Activated naive CD8-positive, alpha-beta T cell treated with anti-CD3 and anti-CD28 coated beads, Interleukin-2, amount 10 ng/mL, durations not matched to agents 7 days and 5 days (primary cell): ENCODE results near the gene TREH. TPM values are rescaled to one million over a fixed set of nuclear protein-coding genes. Genes with fewer than 3 reads are reported as not detected.
A peak's percentile ranks its signal among the peaks of the same experiment; 100 is the strongest.

Experiments used
- ATAC-seq: fragments of 150-1000 bp; cut with Tn5 transposase; one replicate; pipeline ENCODE4 v1.10.0; 2021; ENCODE audit warnings: low read depth, moderate library complexity
- POLR2A ChIA-PET: fragments of 350-600 bp; sonication (Branson Sonifier 250); formaldehyde crosslinking; loops from one replicate; lab custom pipeline; 2021; ENCODE audit warnings: antibody characterized with exemption; lab: Charles Lee
- DNase-seq: peaks from one replicate; pipeline ENCODE4 v3.0.0; 2021
- H3K27ac Mint-ChIP-seq: one replicate; pipeline ENCODE4 v1.8.0; 2022; ENCODE audit warnings: mild to moderate bottlenecking, mixed read lengths
- H3K27me3 Mint-ChIP-seq: one replicate; pipeline ENCODE4 v1.8.0; 2022; ENCODE audit warnings: mild to moderate bottlenecking, moderate library complexity, mixed read lengths
- H3K36me3 Mint-ChIP-seq: one replicate; pipeline ENCODE4 v1.8.0; 2021; ENCODE audit warnings: mild to moderate bottlenecking, mixed read lengths
- H3K4me1 Mint-ChIP-seq: one replicate; pipeline ENCODE4 v1.8.0; 2021; ENCODE audit warnings: mixed read lengths
- H3K4me3 Mint-ChIP-seq: one replicate; pipeline ENCODE4 v1.8.0; 2022; ENCODE audit warnings: mild to moderate bottlenecking, moderate library complexity, mixed read lengths
- H3K9me3 Mint-ChIP-seq: one replicate; pipeline ENCODE4 v1.8.0; 2021; ENCODE audit warnings: mixed read lengths
- total RNA-seq, 2 experiments: library from RNA; stranded (reverse); gene quantifications; one replicate each; pipeline ENCODE4 v1.2.3, GENCODE V29; 2021

TREH gene
- total RNA-seq, 2 experiments from 2014 or later = not detected

- ATAC-seq = no peak
Measured at GRCh38 chr11:118645066-118645715, 34.3 kb downstream of the TREH start.

GRCh38 chr11:118644496-118644895 is 35.0 kb downstream of the TREH start:
- DNase-seq = no peak
- POLR2A ChIA-PET = no interaction called here
- H3K9me3 Mint-ChIP-seq = no peaks in the 10 kb centered on the region
- H3K4me3 Mint-ChIP-seq = no peak overlapping the region
- no peaks in the 10 kb centered on the region for H3K36me3 Mint-ChIP-seq
- ATAC-seq = no peak
- H3K27me3 Mint-ChIP-seq = peaks cover 1% of the 10 kb centered on the region
- no peaks in the 10 kb centered on the region for H3K4me1 Mint-ChIP-seq
- H3K27ac Mint-ChIP-seq = no peak overlapping the region

More at GRCh38 chr11:118645066-118645715, 34.3 kb downstream of the TREH start:
- Mint-ChIP-seq H3K9me3 (no peaks in the 10 kb centered on the region), H3K27me3 (peaks cover 1% of the 10 kb centered on the region), H3K4me1 (no peaks in the 10 kb centered on the region), H3K36me3 (no peaks in the 10 kb centered on the region), H3K27ac (no peak overlapping the region), H3K4me3 (no peak overlapping the region)
- POLR2A ChIA-PET = no interaction called here
- no peak for DNase-seq

- H3K4me3 Mint-ChIP-seq = no peak overlapping the region
- ATAC-seq (no peak), DNase-seq (no peak)
- no peak overlapping the region for H3K27ac Mint-ChIP-seq
- H3K9me3 Mint-ChIP-seq = no peaks in the 10 kb centered on the region
- no peaks in the 10 kb centered on the region for H3K4me1 Mint-ChIP-seq
- H3K27me3 Mint-ChIP-seq = peaks cover 1% of the 10 kb centered on the region
- POLR2A ChIA-PET = no interaction called here
- H3K36me3 Mint-ChIP-seq = no peaks in the 10 kb centered on the region
Measured at GRCh38 chr11:118643995-118644345, 35.5 kb downstream of the TREH start.

- no peak for DNase-seq
- Mint-ChIP-seq H3K27me3 (peaks cover under 1% of the 10 kb centered on the region), H3K4me1 (no peaks in the 10 kb centered on the region), H3K4me3 (no peak overlapping the region), H3K27ac (no peak overlapping the region), H3K9me3 (no peaks in the 10 kb centered on the region), H3K36me3 (no peaks in the 10 kb centered on the region)
- ATAC-seq = no peak
- POLR2A ChIA-PET = no interaction called here
Measured at GRCh38 chr11:118643142-118643994, 36.1 kb downstream of the TREH start.

- ATAC-seq (no peak), DNase-seq (no peak)
- Mint-ChIP-seq H3K36me3 (no peaks in the 10 kb centered on the region), H3K27me3 (no peaks in the 10 kb centered on the region), H3K4me3 (no peak overlapping the region), H3K4me1 (no peaks in the 10 kb centered on the region), H3K27ac (no peak overlapping the region), H3K9me3 (no peaks in the 10 kb centered on the region)
- POLR2A ChIA-PET = no interaction called here
Measured at GRCh38 chr11:118641397-118642019, 37.9 kb downstream of the TREH start.

- Mint-ChIP-seq H3K27me3 (peaks cover 3% of the 10 kb centered on the region), H3K27ac (no peak overlapping the region), H3K4me3 (no peak overlapping the region), H3K9me3 (no peaks in the 10 kb centered on the region), H3K4me1 (no peaks in the 10 kb centered on the region), H3K36me3 (no peaks in the 10 kb centered on the region)
- ATAC-seq = no peak
- no peak for DNase-seq
- POLR2A ChIA-PET = no interaction called here
Measured at GRCh38 chr11:118640332-118641154, 38.9 kb downstream of the TREH start.

GRCh38 chr11:118639899-118640298 is 39.6 kb downstream of the TREH start:
- Mint-ChIP-seq H3K4me1 (no peaks in the 10 kb centered on the region), H3K36me3 (no peaks in the 10 kb centered on the region), H3K27me3 (peaks cover 3% of the 10 kb centered on the region), H3K27ac (no peak overlapping the region), H3K9me3 (no peaks in the 10 kb centered on the region), H3K4me3 (no peak overlapping the region)
- ATAC-seq (no peak), DNase-seq (no peak)
- POLR2A ChIA-PET = no interaction called here

GRCh38 chr11:118638726-118639125 is 40.7 kb downstream of the TREH start:
- POLR2A ChIA-PET = no interaction called here
- H3K4me1 Mint-ChIP-seq = peaks cover 4% of the 10 kb centered on the region
- no peaks in the 10 kb centered on the region for H3K9me3 Mint-ChIP-seq
- peaks cover 3% of the 10 kb centered on the region for H3K27me3 Mint-ChIP-seq
- DNase-seq (no peak), ATAC-seq (no peak)
- H3K27ac Mint-ChIP-seq = no peak overlapping the region
- no peaks in the 10 kb centered on the region for H3K36me3 Mint-ChIP-seq
- H3K4me3 Mint-ChIP-seq = no peak overlapping the region

- ATAC-seq = no peak
Measured at GRCh38 chr11:118636569-118637290, 42.7 kb downstream of the TREH start.

GRCh38 chr11:118635642-118636041 is 43.8 kb downstream of the TREH start:
- POLR2A ChIA-PET = interaction anchor here (0.5 to 0.9 kb wide), 3 partner anchors 11 to 29 kb away, joined by 3 to 4 read pairs (median 4); no protein-coding TSS in a partner anchor
- H3K9me3 Mint-ChIP-seq = no peaks in the 10 kb centered on the region
- ATAC-seq = no peak
- no peak overlapping the region for H3K27ac Mint-ChIP-seq
- peaks cover 5% of the 10 kb centered on the region for H3K27me3 Mint-ChIP-seq
- H3K4me1 Mint-ChIP-seq = peaks cover 5% of the 10 kb centered on the region
- no peak overlapping the region for H3K4me3 Mint-ChIP-seq
- no peak for DNase-seq
- H3K36me3 Mint-ChIP-seq = no peaks in the 10 kb centered on the region

More at GRCh38 chr11:118636569-118637290, 42.7 kb downstream of the TREH start:
- peaks cover 5% of the 10 kb centered on the region for H3K27me3 Mint-ChIP-seq
- H3K27ac Mint-ChIP-seq = no peak overlapping the region
- POLR2A ChIA-PET = no interaction called here
- H3K4me3 Mint-ChIP-seq = no peak overlapping the region
- peaks cover 4% of the 10 kb centered on the region for H3K4me1 Mint-ChIP-seq
- no peaks in the 10 kb centered on the region for H3K36me3 Mint-ChIP-seq
- H3K9me3 Mint-ChIP-seq = no peaks in the 10 kb centered on the region
- DNase-seq = no peak

- H3K4me1 Mint-ChIP-seq = peaks cover 8% of the 10 kb centered on the region
- no peak for DNase-seq
- POLR2A ChIA-PET = interaction anchor here (0.9 kb wide), 1 partner anchor 11 kb away, joined by 4 read pairs; no protein-coding TSS in a partner anchor
- H3K36me3 Mint-ChIP-seq = no peaks in the 10 kb centered on the region
- no peak overlapping the region for H3K4me3 Mint-ChIP-seq
- H3K9me3 Mint-ChIP-seq = no peaks in the 10 kb centered on the region
- peaks cover 5% of the 10 kb centered on the region for H3K27me3 Mint-ChIP-seq
- no peak for ATAC-seq
- H3K27ac Mint-ChIP-seq = no peak overlapping the region
Measured at GRCh38 chr11:118635237-118635591, 44.2 kb downstream of the TREH start.

- Mint-ChIP-seq H3K27ac (peak overlapping the region; percentile 53), H3K36me3 (no peaks in the 10 kb centered on the region), H3K27me3 (peaks cover 5% of the 10 kb centered on the region), H3K4me1 (peaks cover 8% of the 10 kb centered on the region), H3K9me3 (no peaks in the 10 kb centered on the region), H3K4me3 (peak overlapping the region; percentile 47)
- ATAC-seq = peak; percentile 73
- DNase-seq = peak; percentile 50
- POLR2A ChIA-PET = no interaction called here
Measured at GRCh38 chr11:118634431-118635236, 44.8 kb downstream of the TREH start.
